B cell (primary cell): ENCODE results near the gene CCDC97. TPM values are rescaled to one million over a fixed set of nuclear protein-coding genes. Genes with fewer than 3 reads are reported as not detected.

Experiments used
- ATAC-seq: fragments of 200-7000 bp; cut with Tn5 transposase; one replicate; pipeline ENCODE4 v1.10.0; 2021; ENCODE audit warnings: low read depth, mild to moderate bottlenecking, moderate number of reproducible peaks, moderate library complexity
- CTCF ChIA-PET: fragments of 350-600 bp; sonication (Branson Sonifier 250); formaldehyde crosslinking; loops from one replicate; lab custom pipeline; 2021; ENCODE audit warnings: antibody characterized with exemption, inconsistent platforms; lab: Charles Lee
- POLR2A ChIA-PET: fragments of 350-600 bp; sonication (Branson Sonifier 250); formaldehyde crosslinking; loops from one replicate; lab custom pipeline; 2021; ENCODE audit warnings: antibody characterized with exemption; lab: Charles Lee
- DNase-seq: peaks from one replicate; pipeline ENCODE4 v3.0.0; 2013
- H2AFZ ChIP-seq: 2 replicates; pipeline ENCODE4 v1.6.1; 2012; ENCODE audit warnings: mild to moderate bottlenecking, low read depth, low read length; ENCODE audit not compliant: insufficient read depth, poor library complexity, severe bottlenecking
- H3K27ac ChIP-seq, 2 donors: 1 replicate in 1 of 2; 2 replicates in 1 of 2; pipeline ENCODE4 v1.5.1; 2012 to 2013; ENCODE audit warnings: low read length in 2 of 2, mild to moderate bottlenecking in 2 of 2, moderate library complexity in 1 of 2
- H3K27me3 ChIP-seq, 4 experiments: fragments of 200-600 bp in 1 of 4; sonication (generic) in 1 of 4; replicated peaks in 1 of 4; 1 replicate in 2 of 4; 2 replicates in 2 of 4; pipeline versions ENCODE4 v1.6.1 to v1.7.0; 2013 to 2016; ENCODE audit warnings: low read length in 3 of 4, mild to moderate bottlenecking in 2 of 4, mixed read lengths in 1 of 4, moderate library complexity in 1 of 4; ENCODE audit not compliant: insufficient read depth in 4 of 4, control insufficient read depth in 3 of 4; ENCODE audit errors: control extremely low read depth in 1 of 4
- H3K36me3 ChIP-seq, 2 experiments: replicated peaks in 1 of 2; 1 replicate in 1 of 2; 2 replicates in 1 of 2; pipeline versions ENCODE4 v1.6.1 to v1.7.1; 2013; ENCODE audit warnings: low read length in 1 of 2; ENCODE audit not compliant: insufficient read depth in 2 of 2, control insufficient read depth in 1 of 2; ENCODE audit errors: control extremely low read depth in 1 of 2, extremely low read depth in 1 of 2
- H3K4me1 ChIP-seq, 2 donors: fragments of 200-600 bp in 1 of 2; sonication (generic) in 1 of 2; 1 replicate in 1 of 2; 2 replicates in 1 of 2; pipeline versions ENCODE4 v1.5.1 to v1.6.1; 2013 to 2017; ENCODE audit warnings: low read length in 2 of 2; ENCODE audit not compliant: control insufficient read depth in 2 of 2, insufficient read depth in 2 of 2
- H3K4me2 ChIP-seq: replicated peaks from 2 replicates; pipeline ENCODE3; 2012; ENCODE audit warnings: mild to moderate bottlenecking, low read depth, low read length; ENCODE audit not compliant: poor library complexity, severe bottlenecking
- H3K4me3 ChIP-seq, 5 experiments: fragments of 200-600 bp in 1 of 5; sonication (generic) in 1 of 5; 1 replicate in 3 of 5; 2 replicates in 2 of 5; pipeline versions ENCODE4 v1.5.1 to v1.7.0; 2011 to 2016; ENCODE audit warnings: low read length in 4 of 5, mild to moderate bottlenecking in 4 of 5, low read depth in 2 of 5, control low read depth in 1 of 5, moderate library complexity in 1 of 5; ENCODE audit not compliant: insufficient read depth in 1 of 5; ENCODE audit errors: control extremely low read depth in 1 of 5, extremely low read depth in 1 of 5
- H3K79me2 ChIP-seq: fragments of 200-600 bp; sonication (generic); one replicate; pipeline ENCODE4 v1.6.0; 2016; ENCODE audit warnings: low read length; ENCODE audit not compliant: control insufficient read depth, insufficient read depth
- H3K9ac ChIP-seq: fragments of 200-600 bp; sonication (generic); 2 replicates; pipeline ENCODE4 v1.6.1; 2017; ENCODE audit warnings: mild to moderate bottlenecking, low read length, moderate library complexity
- H3K9me3 ChIP-seq, 3 donors: one replicate each; pipeline versions ENCODE4 v1.6.1 to v1.7.1; 2013; ENCODE audit warnings: low read length in 2 of 3; ENCODE audit not compliant: control insufficient read depth in 2 of 3, insufficient read depth in 1 of 3; ENCODE audit errors: control extremely low read depth in 1 of 3
- H4K20me1 ChIP-seq: 2 replicates; pipeline ENCODE4 v1.6.0; 2012; ENCODE audit warnings: mild to moderate bottlenecking, low read length; ENCODE audit not compliant: insufficient read depth, control insufficient read depth, poor library complexity, severe bottlenecking
- H3K27ac Mint-ChIP-seq: one replicate; pipeline ENCODE4 v1.8.0; 2021; ENCODE audit warnings: mixed read lengths
- H3K27me3 Mint-ChIP-seq: one replicate; pipeline ENCODE4 v1.8.0; 2021; ENCODE audit warnings: mixed read lengths
- H3K4me1 Mint-ChIP-seq: one replicate; pipeline ENCODE4 v1.8.0; 2021; ENCODE audit warnings: mixed read lengths
- H3K4me3 Mint-ChIP-seq: one replicate; pipeline ENCODE4 v1.8.0; 2021; ENCODE audit warnings: mixed read lengths
- H3K9me3 Mint-ChIP-seq: one replicate; pipeline ENCODE4 v1.8.0; 2022; ENCODE audit warnings: mixed read lengths; ENCODE audit not compliant: insufficient read depth
- CTCF ChIP-seq: fragments of 200-600 bp; IDR thresholded peaks from one replicate; pipeline ENCODE4 v1.8.0; 2022; ENCODE audit warnings: antibody characterized with exemption, mild to moderate bottlenecking
- EZH2 ChIP-seq: IDR thresholded peaks from 2 replicates; pipeline ENCODE4 v1.6.1; 2012; ENCODE audit warnings: borderline replicate concordance, low read depth, mild to moderate bottlenecking, moderate library complexity, low read length; ENCODE audit not compliant: insufficient read depth, poor library complexity, severe bottlenecking
- WGBS: methylation state at CpG from one replicate; pipeline ENCODE4 v1.1.5; 2013; ENCODE audit warnings: missing lambda C conversion rate; ENCODE audit not compliant: insufficient coverage; 5-methylcytosine and 5-hydroxymethylcytosine counted together
- intact Hi-C: fragments of 100-400 bp; cut with micrococcal nuclease; formaldehyde crosslinking; loops from one replicate; pipeline ENCODE4 v1.10.0; 2022
- polyA plus RNA-seq: library from polyadenylated mRNA; depleted of rRNA; stranded (reverse); fragments of >200 nt; gene quantifications from 2 replicates; pipeline ENCODE4 v1.2.3, GENCODE V29; 2012
- total RNA-seq, 2 donors: library from RNA; stranded (reverse); fragments of 120-200 nt in 1 of 2; gene quantifications; 1 replicate in 1 of 2; 2 replicates in 1 of 2; pipeline versions ENCODE4 v1.2.3 to v1.2.4, GENCODE V29; 2013 to 2022

The CCDC97 gene
- total and polyA plus RNA-seq, 2 donors (not counting 1 experiment from before 2014, with no cell fraction given), result 16.3 to 68.3 TPM

- ATAC-seq, result no peak
- peaks cover 0 to 90% of the 10 kb centered on the region in 2 experiments for H3K36me3 ChIP-seq
- no peak for TF ChIP-seq EZH2
- TF ChIP-seq CTCF, result no peak
- WGBS, result 99% methylated on average over 9 of the region's 10 CpGs
- no peak for DNase-seq
- H3K9ac ChIP-seq, result no peak overlapping the region
- Mint-ChIP-seq H3K4me1 (peaks cover 33% of the 10 kb centered on the region), H3K27me3 (no peaks in the 10 kb centered on the region), H3K4me3 (no peak overlapping the region), H3K9me3 (no peaks in the 10 kb centered on the region), H3K27ac (peak overlapping the region; percentile 26)
- ChIA-PET CTCF (interaction anchor here (1.5 kb wide), 1 partner anchor 11 kb away, joined by 4 read pairs; no protein-coding TSS in a partner anchor), POLR2A (no interaction called here)
- H3K4me2 ChIP-seq, result no peak overlapping the region
- H3K4me1 ChIP-seq, result peaks cover 26 to 29% of the 10 kb centered on the region in 2 donors
- peaks cover 11% of the 10 kb centered on the region for H4K20me1 ChIP-seq
- no peak overlapping the region for H2AFZ ChIP-seq
- no peaks in the 10 kb centered on the region for H3K27me3 ChIP-seq
- H3K79me2 ChIP-seq, result peaks cover 50% of the 10 kb centered on the region
- no peak overlapping the region for H3K27ac ChIP-seq
- no peaks in the 10 kb centered on the region for H3K9me3 ChIP-seq
- H3K4me3 ChIP-seq, result no peak overlapping the region
- intact Hi-C loops, result loop anchor here (10.0 kb wide), 1 partner anchor 890 kb away; no protein-coding TSS in a partner anchor
Observed at GRCh38 chr19:41294393-41294792, 15.6 kb upstream of the CCDC97 start.

DNA sequence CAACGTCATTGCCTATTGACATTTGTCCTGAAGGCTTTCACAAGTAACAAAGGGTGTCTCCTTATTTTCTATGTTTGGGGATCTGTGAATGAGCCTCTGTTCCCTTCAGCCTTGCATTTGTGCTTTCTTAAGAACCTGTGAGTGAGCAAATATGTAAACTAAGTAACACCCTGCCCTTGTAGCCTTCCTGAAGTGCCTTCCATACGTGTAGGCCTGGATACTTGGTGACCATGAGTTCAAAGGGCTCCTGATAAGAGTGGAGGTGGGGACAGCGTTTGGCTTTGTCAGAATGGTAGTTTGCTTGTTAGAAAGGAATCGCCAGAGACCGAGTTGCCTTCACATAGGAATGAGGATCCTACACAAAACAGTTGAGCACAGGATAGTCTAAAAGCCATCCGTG is 14.5 kb upstream of the CCDC97 start:
- no peak overlapping the region for H3K4me2 ChIP-seq
- no peak for ATAC-seq
- intact Hi-C loops, result loop anchor here (10.0 kb wide), 1 partner anchor 891 kb away; no protein-coding TSS in a partner anchor
- 93% methylated on average over 4 of the region's 6 CpGs for WGBS
- H3K9ac ChIP-seq, result no peak overlapping the region
- no peaks in the 10 kb centered on the region for H3K27me3 ChIP-seq
- ChIA-PET POLR2A (no interaction called here), CTCF (interaction anchor here (1.5 kb wide), 1 partner anchor 10 kb away, joined by 4 read pairs; no protein-coding TSS in a partner anchor)
- H3K4me3 ChIP-seq, result no peak overlapping the region
- Mint-ChIP-seq H3K4me3 (no peak overlapping the region), H3K9me3 (no peaks in the 10 kb centered on the region), H3K27me3 (no peaks in the 10 kb centered on the region), H3K27ac (peak overlapping the region; percentile 32), H3K4me1 (peaks cover 44% of the 10 kb centered on the region)
- peak overlapping the region in 1 of 2 donors; percentile 100 for H3K27ac ChIP-seq
- DNase-seq, result no peak
- H3K4me1 ChIP-seq, result peaks cover 34 to 40% of the 10 kb centered on the region in 2 donors
- no peak for TF ChIP-seq EZH2
- no peak for TF ChIP-seq CTCF
- no peak overlapping the region for H2AFZ ChIP-seq
- peaks cover 9% of the 10 kb centered on the region for H4K20me1 ChIP-seq
- H3K36me3 ChIP-seq, result peaks cover 2 to 93% of the 10 kb centered on the region in 2 experiments
- peaks cover 43% of the 10 kb centered on the region for H3K79me2 ChIP-seq
- H3K9me3 ChIP-seq, result no peaks in the 10 kb centered on the region
